GM12873 (cell line): ENCODE data around the gene NOS3.

Experiments used
- CTCF ChIP-seq: IDR thresholded peaks from 2 replicates; pipeline ENCODE4 v1.5.1; 2012; ENCODE audit warnings: low read depth, mild to moderate bottlenecking, moderate library complexity, low read length, control low read depth; ENCODE audit not compliant: insufficient read depth; ENCODE audit errors: missing control alignments

Gene NOS3

GRCh38 chr7:151031011-151031410, 40.2 kb downstream of the NOS3 start:
- TF ChIP-seq CTCF: no peak

GRCh38 chr7:151032936-151033863, 42.4 kb downstream of the NOS3 start:
- TF ChIP-seq CTCF: peak; percentile 8

- TF ChIP-seq CTCF: no peak
Observed at GRCh38 chr7:151033864-151034249, 43.0 kb downstream of the NOS3 start.

GRCh38 chr7:151034312-151035025, 43.7 kb downstream of the NOS3 start:
- no peak for TF ChIP-seq CTCF

- TF ChIP-seq CTCF: no peak
Observed at GRCh38 chr7:151035026-151035717, 44.4 kb downstream of the NOS3 start.

GRCh38 chr7:151035902-151036301, 45.1 kb downstream of the NOS3 start:
- no peak for TF ChIP-seq CTCF
